Activated CD8-positive, alpha-beta T cell treated with anti-CD3 and anti-CD28 coated beads for 36 hours (primary cell): ENCODE data around the gene LPAR2. TPM values are rescaled to one million over a fixed set of nuclear protein-coding genes. Genes with fewer than 3 reads are reported as not detected.

Experiments used
- ATAC-seq: fragments of 200-7000 bp; cut with Tn5 transposase; one replicate; pipeline ENCODE4 v1.10.0; 2021; ENCODE audit warnings: mild to moderate bottlenecking, moderate library complexity
- CTCF ChIA-PET: fragments of 350-600 bp; sonication (Branson Sonifier 250); formaldehyde crosslinking; loops from one replicate; lab custom pipeline; 2021; ENCODE audit warnings: antibody characterized with exemption; lab: Charles Lee
- POLR2A ChIA-PET: fragments of 350-600 bp; sonication (Branson Sonifier 250); formaldehyde crosslinking; loops from one replicate; lab custom pipeline; 2021; ENCODE audit warnings: antibody characterized with exemption; lab: Charles Lee
- DNase-seq: peaks from one replicate; pipeline ENCODE4 v3.0.0-alpha.2; 2020
- H3K27ac Mint-ChIP-seq: one replicate; pipeline ENCODE4 v1.8.0; 2021; ENCODE audit warnings: mild to moderate bottlenecking, mixed read lengths
- H3K27me3 Mint-ChIP-seq: one replicate; pipeline ENCODE4 v1.8.0; 2021; ENCODE audit warnings: mixed read lengths
- H3K36me3 Mint-ChIP-seq: one replicate; pipeline ENCODE4 v1.8.0; 2021; ENCODE audit warnings: low read depth, mixed read lengths
- H3K4me1 Mint-ChIP-seq: one replicate; pipeline ENCODE4 v1.8.0; 2021; ENCODE audit warnings: low read depth, mixed read lengths
- H3K4me3 Mint-ChIP-seq: one replicate; pipeline ENCODE4 v1.8.0; 2021; ENCODE audit warnings: mild to moderate bottlenecking, moderate library complexity, mixed read lengths
- H3K9me3 Mint-ChIP-seq: one replicate; pipeline ENCODE4 v1.8.0; 2021; ENCODE audit warnings: mixed read lengths
- intact Hi-C: fragments of 100-400 bp; cut with micrococcal nuclease; formaldehyde crosslinking; loops from one replicate; pipeline ENCODE4 v1.10.0; 2022
- total RNA-seq, 2 experiments: library from RNA; stranded (reverse); gene quantifications; one replicate each; pipeline ENCODE4 v1.2.3, GENCODE V29; 2021
- TF ChIP-seq, protein P1 (sequence below): fragments of 200-600 bp; IDR thresholded peaks from one replicate; pipeline ENCODE4 v1.8.0; 2022; ENCODE audit warnings: antibody characterized with exemption, mild to moderate bottlenecking

The LPAR2 gene
- total RNA-seq, 2 experiments from 2014 or later = 26.6 to 28.2 TPM

DNA sequence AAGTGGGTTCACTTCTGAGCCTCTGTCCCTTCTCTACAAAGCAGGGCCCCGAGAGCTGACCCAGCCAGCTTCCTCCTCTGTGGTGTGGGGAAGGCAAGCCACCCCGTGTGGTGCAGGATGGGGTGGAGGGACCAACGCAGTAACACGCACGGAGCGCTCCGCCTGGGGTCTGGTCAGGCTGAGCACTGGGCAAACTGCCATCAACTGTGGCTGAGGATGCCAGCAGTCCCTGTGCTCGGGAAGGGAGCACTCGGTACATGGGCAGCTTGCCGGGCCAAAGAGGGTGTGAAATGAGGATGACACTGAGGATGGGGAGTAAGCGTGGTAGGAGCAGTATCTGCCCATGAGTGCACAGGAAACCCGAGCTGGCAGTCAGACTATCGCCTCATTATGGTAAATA is 23.1 kb upstream of the LPAR2 start:
- DNase-seq (no peak), ATAC-seq (no peak)
- intact Hi-C loops = no loop called here
- Mint-ChIP-seq H3K27me3 (no peaks in the 10 kb centered on the region), H3K9me3 (no peaks in the 10 kb centered on the region), H3K4me3 (no peak overlapping the region), H3K27ac (no peak overlapping the region), H3K4me1 (no peaks in the 10 kb centered on the region), H3K36me3 (peaks cover 40% of the 10 kb centered on the region)
- POLR2A ChIA-PET = interaction anchor here (1.6 to 3.4 kb wide), 4 partner anchors 11 to 119 kb away, joined by 3 to 23 read pairs (median 6); partner anchors contain the start of genes ATP13A1 and LPAR2
- TF ChIP-seq, protein P1, sequence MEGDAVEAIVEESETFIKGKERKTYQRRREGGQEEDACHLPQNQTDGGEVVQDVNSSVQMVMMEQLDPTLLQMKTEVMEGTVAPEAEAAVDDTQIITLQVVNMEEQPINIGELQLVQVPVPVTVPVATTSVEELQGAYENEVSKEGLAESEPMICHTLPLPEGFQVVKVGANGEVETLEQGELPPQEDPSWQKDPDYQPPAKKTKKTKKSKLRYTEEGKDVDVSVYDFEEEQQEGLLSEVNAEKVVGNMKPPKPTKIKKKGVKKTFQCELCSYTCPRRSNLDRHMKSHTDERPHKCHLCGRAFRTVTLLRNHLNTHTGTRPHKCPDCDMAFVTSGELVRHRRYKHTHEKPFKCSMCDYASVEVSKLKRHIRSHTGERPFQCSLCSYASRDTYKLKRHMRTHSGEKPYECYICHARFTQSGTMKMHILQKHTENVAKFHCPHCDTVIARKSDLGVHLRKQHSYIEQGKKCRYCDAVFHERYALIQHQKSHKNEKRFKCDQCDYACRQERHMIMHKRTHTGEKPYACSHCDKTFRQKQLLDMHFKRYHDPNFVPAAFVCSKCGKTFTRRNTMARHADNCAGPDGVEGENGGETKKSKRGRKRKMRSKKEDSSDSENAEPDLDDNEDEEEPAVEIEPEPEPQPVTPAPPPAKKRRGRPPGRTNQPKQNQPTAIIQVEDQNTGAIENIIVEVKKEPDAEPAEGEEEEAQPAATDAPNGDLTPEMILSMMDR = no peak
- CTCF ChIA-PET = interaction anchor here (1.1 to 2.0 kb wide), 4 partner anchors 90 to 119 kb away, joined by 4 to 12 read pairs (median 4); no protein-coding TSS in a partner anchor

DNA sequence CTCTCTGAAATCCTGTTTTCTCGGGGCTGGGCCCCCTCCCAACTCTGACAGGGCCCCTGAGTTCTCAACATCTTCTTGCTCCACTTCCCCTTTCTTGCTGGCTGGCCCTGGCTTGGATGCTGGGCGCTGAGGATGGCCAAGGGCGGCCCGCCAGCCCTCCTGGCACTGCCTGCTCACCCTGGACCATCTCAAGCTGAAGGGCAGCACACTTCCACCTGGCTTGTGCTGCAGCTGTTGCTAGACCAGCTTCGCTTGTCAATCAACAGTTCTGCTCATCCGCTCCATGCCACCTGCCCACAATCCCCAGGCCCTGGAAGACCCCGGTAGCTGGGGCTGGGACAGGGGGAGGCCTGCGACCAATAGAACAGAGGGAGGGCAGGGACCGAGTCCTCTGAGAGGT is 22.3 kb upstream of the LPAR2 start:
- CTCF ChIA-PET = interaction anchor here (1.1 to 2.0 kb wide), 3 partner anchors 89 to 118 kb away, joined by 4 to 12 read pairs (median 4); no protein-coding TSS in a partner anchor
- Mint-ChIP-seq H3K27me3 (no peaks in the 10 kb centered on the region), H3K36me3 (peaks cover 40% of the 10 kb centered on the region), H3K4me1 (no peaks in the 10 kb centered on the region), H3K9me3 (no peaks in the 10 kb centered on the region), H3K4me3 (no peak overlapping the region), H3K27ac (no peak overlapping the region)
- intact Hi-C loops = no loop called here
- TF ChIP-seq, protein P1 = no peak
- no peak for DNase-seq
- POLR2A ChIA-PET = interaction anchor here (0.6 to 3.4 kb wide), 3 partner anchors 12 to 210 kb away, joined by 3 to 23 read pairs (median 5); partner anchors contain the start of genes ATP13A1 and LPAR2
- no peak for ATAC-seq

DNA sequence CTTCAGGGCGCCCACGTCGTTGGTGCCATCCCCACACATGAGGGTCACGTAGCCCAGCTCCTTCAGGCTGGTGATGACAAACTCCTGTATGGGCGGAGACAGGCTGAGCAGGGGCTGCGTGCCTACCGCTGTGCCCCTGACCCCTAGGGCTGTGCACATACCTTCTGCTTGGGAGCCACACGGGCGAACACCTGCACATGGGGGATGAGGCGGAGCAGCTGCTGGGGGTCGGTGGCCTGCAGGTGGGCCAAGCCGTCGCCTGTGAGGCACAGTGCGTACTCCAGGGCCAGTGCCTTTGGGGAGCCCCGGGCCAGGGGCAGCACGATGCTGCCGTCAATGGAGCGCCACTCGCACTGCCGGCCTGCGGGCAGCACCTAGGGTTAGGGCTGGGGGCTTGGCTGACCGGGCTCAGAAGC is 21.6 kb upstream of the LPAR2 start:
- ChIA-PET CTCF (interaction anchor here (0.9 to 2.0 kb wide), 2 partner anchors 95 to 118 kb away, joined by 3 to 12 read pairs; no protein-coding TSS in a partner anchor), POLR2A (no interaction called here)
- Mint-ChIP-seq H3K4me1 (no peaks in the 10 kb centered on the region), H3K36me3 (peaks cover 38% of the 10 kb centered on the region), H3K9me3 (no peaks in the 10 kb centered on the region), H3K4me3 (no peak overlapping the region), H3K27ac (peak overlapping the region; percentile 69), H3K27me3 (no peaks in the 10 kb centered on the region)
- intact Hi-C loops = no loop called here
- DNase-seq = no peak
- TF ChIP-seq, protein P1 = no peak
- ATAC-seq = no peak

DNA sequence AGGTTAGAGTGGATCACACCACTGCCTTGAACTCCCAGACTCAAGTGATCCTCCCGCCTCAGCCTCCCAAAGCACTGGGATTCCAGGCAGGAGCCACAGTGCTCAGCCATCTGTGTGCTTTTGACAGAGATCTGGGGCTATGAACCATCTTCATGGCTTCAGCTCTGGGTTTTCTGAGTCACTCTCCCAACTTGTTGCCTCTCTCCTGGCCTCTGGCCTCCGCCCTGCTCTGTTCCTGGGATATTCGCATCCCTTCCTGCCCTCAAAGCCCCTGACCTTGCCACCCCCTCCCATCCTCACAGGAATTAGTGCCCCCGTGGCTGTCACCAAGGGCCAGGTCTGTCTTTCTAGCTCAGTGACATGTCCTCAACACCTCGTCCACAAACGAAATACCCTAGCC is 21.1 kb upstream of the LPAR2 start:
- ChIA-PET POLR2A (interaction anchor here (0.6 to 0.7 kb wide), 2 partner anchors 45 to 105 kb away, joined by 3 read pairs; no protein-coding TSS in a partner anchor), CTCF (interaction anchor here (0.9 kb wide), 1 partner anchor 95 kb away, joined by 3 read pairs; no protein-coding TSS in a partner anchor)
- Mint-ChIP-seq H3K4me3 (no peak overlapping the region), H3K9me3 (no peaks in the 10 kb centered on the region), H3K27ac (peak overlapping the region; percentile 69), H3K4me1 (no peaks in the 10 kb centered on the region), H3K36me3 (peaks cover 35% of the 10 kb centered on the region), H3K27me3 (no peaks in the 10 kb centered on the region)
- no peak for ATAC-seq
- TF ChIP-seq, protein P1 = no peak
- DNase-seq = no peak
- intact Hi-C loops = no loop called here
